MCF 10A (cell line): ENCODE data around the gene ODC1. TPM values are rescaled to one million over a fixed set of nuclear protein-coding genes. Genes with fewer than 3 reads are reported as not detected.

Experiments used
- BruUV-seq: library from RNA; stranded (reverse); fragments of 400-500 nt; replicated peaks from 2 replicates; lab custom pipeline; 2021; lab: Mats Ljungman, UMichigan
- CTCF ChIA-PET: fragments of 300-600 bp; sonication (Branson Sonifier 250); formaldehyde crosslinking; extraction: SDS; loops from one replicate; lab custom pipeline; 2021; ENCODE audit warnings: antibody characterized with exemption, inconsistent platforms; lab: Yijun Ruan, JAX
- POLR2A ChIA-PET: fragments of 300-600, 350-650 bp; sonication (Branson Sonifier 250); formaldehyde crosslinking; extraction: SDS; loops from one replicate; lab custom pipeline; 2020; ENCODE audit warnings: antibody characterized with exemption, inconsistent platforms; lab: Yijun Ruan, JAX
- DNase-seq: peaks from one replicate; pipeline ENCODE4 v3.0.0-alpha.2; 2018; ENCODE audit not compliant: unreplicated experiment
- H3K27ac Mint-ChIP-seq: one replicate; pipeline ENCODE4 v1.8.0; 2022; ENCODE audit warnings: mild to moderate bottlenecking, low read depth, mixed read lengths; ENCODE audit not compliant: unreplicated experiment
- H3K27me3 Mint-ChIP-seq: one replicate; pipeline ENCODE4 v1.8.0; 2022; ENCODE audit warnings: mixed read lengths; ENCODE audit not compliant: insufficient read depth, unreplicated experiment
- H3K36me3 Mint-ChIP-seq: one replicate; pipeline ENCODE4 v1.8.0; 2022; ENCODE audit warnings: mild to moderate bottlenecking, moderate library complexity, mixed read lengths; ENCODE audit not compliant: insufficient read depth, unreplicated experiment
- H3K4me1 Mint-ChIP-seq: one replicate; pipeline ENCODE4 v1.8.0; 2022; ENCODE audit warnings: mixed read lengths; ENCODE audit not compliant: insufficient read depth, unreplicated experiment
- H3K4me3 Mint-ChIP-seq: one replicate; pipeline ENCODE4 v1.8.0; 2022; ENCODE audit warnings: mild to moderate bottlenecking, moderate library complexity, mixed read lengths; ENCODE audit not compliant: unreplicated experiment
- H3K9me3 Mint-ChIP-seq: one replicate; pipeline ENCODE4 v1.8.0; 2022; ENCODE audit warnings: mixed read lengths; ENCODE audit not compliant: unreplicated experiment
- CTCF ChIP-seq: fragments of 200-600 bp; IDR thresholded peaks from one replicate; pipeline ENCODE4 v1.8.0; 2022; ENCODE audit warnings: antibody characterized with exemption, mild to moderate bottlenecking; ENCODE audit not compliant: unreplicated experiment
- intact Hi-C: fragments of 100-400 bp; cut with micrococcal nuclease; formaldehyde crosslinking; loops from 2 replicates; pipeline ENCODE4 v1.14.1; 2022
- total RNA-seq: library from RNA; stranded (reverse); gene quantifications from 2 replicates; pipeline ENCODE4 v1.2.3, GENCODE V29; 2022

ODC1 gene
- total RNA-seq, 1 experiment from 2014 or later = 341 TPM

DNA sequence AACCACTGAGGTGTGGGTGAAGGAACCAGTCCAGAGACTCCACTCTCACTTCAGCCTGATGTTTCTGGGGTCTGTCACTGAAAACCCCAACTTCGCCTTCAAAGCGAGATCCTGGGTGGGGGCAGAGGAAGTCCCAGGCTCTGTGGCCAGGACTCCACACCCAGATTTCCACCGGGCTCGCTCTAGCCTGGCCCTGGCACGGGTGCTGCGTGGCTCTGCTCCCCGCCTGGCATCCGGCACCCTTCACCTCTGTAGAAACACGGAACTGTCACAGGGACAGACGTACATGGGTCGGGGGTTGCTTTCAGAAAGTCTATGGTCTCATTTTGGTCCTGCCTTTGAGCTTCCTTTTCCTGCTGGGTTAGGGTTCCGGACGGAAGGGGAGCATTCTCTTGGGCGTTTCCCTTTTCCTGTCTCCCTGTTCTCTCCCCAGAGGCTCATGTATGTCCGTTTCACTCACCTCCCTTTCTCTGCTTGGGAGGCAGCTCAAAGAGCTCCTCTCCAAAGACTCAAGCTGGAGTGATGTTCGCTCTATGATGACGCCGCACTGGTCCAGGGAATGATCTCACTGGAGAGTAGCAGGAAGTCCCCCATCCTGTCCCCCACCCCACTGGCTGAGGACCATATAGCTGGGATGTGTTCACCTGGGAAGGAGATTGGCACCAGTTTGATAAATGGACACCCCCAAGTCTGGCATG, 41.5 kb downstream of the ODC1 start:
- DNase-seq = peak; percentile 22
- no peaks in the 10 kb centered on the region for H3K27me3 Mint-ChIP-seq
- no TSS peak for BruUV-seq
- TF ChIP-seq CTCF = no peak
- ChIA-PET CTCF (interaction anchor here (0.6 to 6.7 kb wide), 9 partner anchors 16 to 609 kb away, joined by 3 to 126 read pairs (median 34); partner anchors contain the start of genes HPCAL1 and RRM2), POLR2A (interaction anchor here (0.7 to 5.8 kb wide), 9 partner anchors 15 to 312 kb away, joined by 3 to 80 read pairs (median 10); partner anchors contain the start of genes HPCAL1 and RRM2)
- H3K36me3 Mint-ChIP-seq = peaks cover 82% of the 10 kb centered on the region
- no peaks in the 10 kb centered on the region for H3K9me3 Mint-ChIP-seq
- peak overlapping the region; percentile 23 for H3K4me3 Mint-ChIP-seq
- peaks cover 53% of the 10 kb centered on the region for H3K4me1 Mint-ChIP-seq
- intact Hi-C loops = loop anchor here (5.0 kb wide), 1 partner anchor 264 kb away; no protein-coding TSS in a partner anchor
- peak overlapping the region; percentile 94 for H3K27ac Mint-ChIP-seq

DNA sequence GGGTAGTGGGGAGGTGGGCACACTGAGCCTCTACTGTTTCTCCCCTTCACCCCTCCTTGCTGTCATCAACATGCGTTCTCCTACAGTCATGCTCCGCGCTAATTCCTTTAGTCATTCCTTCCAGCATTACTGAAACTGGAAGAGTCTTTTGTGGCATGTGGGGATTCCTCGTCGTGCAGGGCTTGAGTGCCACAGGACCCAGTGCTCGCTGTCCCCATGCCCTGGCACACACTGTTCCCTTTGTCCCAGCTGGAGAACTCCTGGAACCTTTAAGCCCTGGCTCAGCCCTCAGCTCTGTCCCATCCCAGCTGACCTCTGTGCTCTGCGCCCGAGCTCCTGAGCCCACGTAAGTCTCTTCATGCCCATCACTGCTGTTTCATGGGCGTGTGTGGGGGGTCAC, 42.1 kb downstream of the ODC1 start:
- H3K27me3 Mint-ChIP-seq = no peaks in the 10 kb centered on the region
- intact Hi-C loops = loop anchor here (5.0 kb wide), 1 partner anchor 264 kb away; no protein-coding TSS in a partner anchor
- POLR2A ChIA-PET = interaction anchor here (0.7 to 5.8 kb wide), 16 partner anchors 13 to 312 kb away, joined by 3 to 80 read pairs (median 4); partner anchors contain the start of genes HPCAL1 and RRM2
- no TSS peak for BruUV-seq
- peaks cover 79% of the 10 kb centered on the region for H3K36me3 Mint-ChIP-seq
- peaks cover 53% of the 10 kb centered on the region for H3K4me1 Mint-ChIP-seq
- peak overlapping the region; percentile 94 for H3K27ac Mint-ChIP-seq
- TF ChIP-seq CTCF = no peak
- CTCF ChIA-PET = interaction anchor here (0.5 to 6.7 kb wide), 8 partner anchors 15 to 1154 kb away, joined by 3 to 126 read pairs (median 22); partner anchors contain the start of genes HPCAL1 and RRM2
- H3K4me3 Mint-ChIP-seq = peak overlapping the region; percentile 47
- H3K9me3 Mint-ChIP-seq = no peaks in the 10 kb centered on the region
- no peak for DNase-seq

GRCh38 chr2:10405448-10405847, 42.7 kb downstream of the ODC1 start:
- CTCF ChIA-PET = interaction anchor here (0.5 to 6.7 kb wide), 9 partner anchors 15 to 1154 kb away, joined by 3 to 126 read pairs (median 10); partner anchors contain the start of genes HPCAL1 and RRM2
- Mint-ChIP-seq H3K27me3 (no peaks in the 10 kb centered on the region), H3K27ac (peak overlapping the region; percentile 94)

More at GRCh38 chr2:10405448-10405847, 42.7 kb downstream of the ODC1 start:
- H3K36me3 Mint-ChIP-seq = peaks cover 78% of the 10 kb centered on the region
- no peak for TF ChIP-seq CTCF
- no peaks in the 10 kb centered on the region for H3K9me3 Mint-ChIP-seq
- intact Hi-C loops = loop anchor here (1.0 to 5.0 kb wide), 2 partner anchors 101 to 263 kb away; no protein-coding TSS in a partner anchor
- BruUV-seq = no TSS peak
- H3K4me1 Mint-ChIP-seq = peaks cover 53% of the 10 kb centered on the region
- DNase-seq = peak; percentile 99
- POLR2A ChIA-PET = interaction anchor here (0.6 to 5.8 kb wide), 18 partner anchors 13 to 1164 kb away, joined by 3 to 80 read pairs (median 4); partner anchors contain the start of genes HPCAL1 and RRM2
- peak overlapping the region; percentile 47 for H3K4me3 Mint-ChIP-seq
